GM12891 (cell line): ENCODE data around the gene PPM1A.

Experiments used
- POLR2A ChIP-seq: IDR thresholded peaks from 2 replicates; pipeline ENCODE4 v1.6.1; 2011; ENCODE audit warnings: low read depth, low read length, control low read depth
- POLR2AphosphoS5 ChIP-seq: IDR thresholded peaks from 2 replicates; pipeline ENCODE4 v1.6.1; 2011; ENCODE audit warnings: low read depth, low read length, control low read depth
- TAF1 ChIP-seq: IDR thresholded peaks from 2 replicates; pipeline ENCODE4 v1.6.1; 2011; ENCODE audit warnings: low read depth, low read length, control low read depth

DNA sequence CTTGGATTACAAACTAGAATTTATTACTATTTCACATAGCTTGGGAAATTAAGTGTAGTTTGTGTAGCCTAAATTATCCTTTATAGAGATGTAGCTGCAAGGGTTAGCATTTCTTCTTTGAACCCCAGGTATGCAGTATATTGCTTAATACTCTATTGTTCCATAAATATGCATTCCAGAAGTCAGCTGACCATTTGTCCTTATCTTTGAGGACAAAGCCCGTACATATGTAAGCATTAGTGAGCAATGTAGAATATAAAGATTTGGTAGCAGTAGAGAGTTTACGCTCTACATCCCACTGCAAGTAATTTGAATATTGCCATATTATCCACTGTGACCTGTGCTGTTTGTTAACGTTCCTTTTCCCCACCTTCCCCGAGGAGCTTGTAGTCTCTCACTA, 26.9 kb downstream of the PPM1A start:
- TF ChIP-seq POLR2AphosphoS5 (no peak), TAF1 (no peak), POLR2A (no peak)
